Right hindlimb (tissue), 1 donor: ENCODE results near the gene STK36.
A peak's percentile ranks its signal among the peaks of the same experiment; 100 is the strongest.

ENCODE experiments used
- DNase-seq: peaks from one replicate; pipeline ENCODE4 v3.0.0-alpha.2; 2018

The STK36 gene, protein sequence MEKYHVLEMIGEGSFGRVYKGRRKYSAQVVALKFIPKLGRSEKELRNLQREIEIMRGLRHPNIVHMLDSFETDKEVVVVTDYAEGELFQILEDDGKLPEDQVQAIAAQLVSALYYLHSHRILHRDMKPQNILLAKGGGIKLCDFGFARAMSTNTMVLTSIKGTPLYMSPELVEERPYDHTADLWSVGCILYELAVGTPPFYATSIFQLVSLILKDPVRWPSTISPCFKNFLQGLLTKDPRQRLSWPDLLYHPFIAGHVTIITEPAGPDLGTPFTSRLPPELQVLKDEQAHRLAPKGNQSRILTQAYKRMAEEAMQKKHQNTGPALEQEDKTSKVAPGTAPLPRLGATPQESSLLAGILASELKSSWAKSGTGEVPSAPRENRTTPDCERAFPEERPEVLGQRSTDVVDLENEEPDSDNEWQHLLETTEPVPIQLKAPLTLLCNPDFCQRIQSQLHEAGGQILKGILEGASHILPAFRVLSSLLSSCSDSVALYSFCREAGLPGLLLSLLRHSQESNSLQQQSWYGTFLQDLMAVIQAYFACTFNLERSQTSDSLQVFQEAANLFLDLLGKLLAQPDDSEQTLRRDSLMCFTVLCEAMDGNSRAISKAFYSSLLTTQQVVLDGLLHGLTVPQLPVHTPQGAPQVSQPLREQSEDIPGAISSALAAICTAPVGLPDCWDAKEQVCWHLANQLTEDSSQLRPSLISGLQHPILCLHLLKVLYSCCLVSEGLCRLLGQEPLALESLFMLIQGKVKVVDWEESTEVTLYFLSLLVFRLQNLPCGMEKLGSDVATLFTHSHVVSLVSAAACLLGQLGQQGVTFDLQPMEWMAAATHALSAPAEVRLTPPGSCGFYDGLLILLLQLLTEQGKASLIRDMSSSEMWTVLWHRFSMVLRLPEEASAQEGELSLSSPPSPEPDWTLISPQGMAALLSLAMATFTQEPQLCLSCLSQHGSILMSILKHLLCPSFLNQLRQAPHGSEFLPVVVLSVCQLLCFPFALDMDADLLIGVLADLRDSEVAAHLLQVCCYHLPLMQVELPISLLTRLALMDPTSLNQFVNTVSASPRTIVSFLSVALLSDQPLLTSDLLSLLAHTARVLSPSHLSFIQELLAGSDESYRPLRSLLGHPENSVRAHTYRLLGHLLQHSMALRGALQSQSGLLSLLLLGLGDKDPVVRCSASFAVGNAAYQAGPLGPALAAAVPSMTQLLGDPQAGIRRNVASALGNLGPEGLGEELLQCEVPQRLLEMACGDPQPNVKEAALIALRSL (N-terminal part only)

DNA sequence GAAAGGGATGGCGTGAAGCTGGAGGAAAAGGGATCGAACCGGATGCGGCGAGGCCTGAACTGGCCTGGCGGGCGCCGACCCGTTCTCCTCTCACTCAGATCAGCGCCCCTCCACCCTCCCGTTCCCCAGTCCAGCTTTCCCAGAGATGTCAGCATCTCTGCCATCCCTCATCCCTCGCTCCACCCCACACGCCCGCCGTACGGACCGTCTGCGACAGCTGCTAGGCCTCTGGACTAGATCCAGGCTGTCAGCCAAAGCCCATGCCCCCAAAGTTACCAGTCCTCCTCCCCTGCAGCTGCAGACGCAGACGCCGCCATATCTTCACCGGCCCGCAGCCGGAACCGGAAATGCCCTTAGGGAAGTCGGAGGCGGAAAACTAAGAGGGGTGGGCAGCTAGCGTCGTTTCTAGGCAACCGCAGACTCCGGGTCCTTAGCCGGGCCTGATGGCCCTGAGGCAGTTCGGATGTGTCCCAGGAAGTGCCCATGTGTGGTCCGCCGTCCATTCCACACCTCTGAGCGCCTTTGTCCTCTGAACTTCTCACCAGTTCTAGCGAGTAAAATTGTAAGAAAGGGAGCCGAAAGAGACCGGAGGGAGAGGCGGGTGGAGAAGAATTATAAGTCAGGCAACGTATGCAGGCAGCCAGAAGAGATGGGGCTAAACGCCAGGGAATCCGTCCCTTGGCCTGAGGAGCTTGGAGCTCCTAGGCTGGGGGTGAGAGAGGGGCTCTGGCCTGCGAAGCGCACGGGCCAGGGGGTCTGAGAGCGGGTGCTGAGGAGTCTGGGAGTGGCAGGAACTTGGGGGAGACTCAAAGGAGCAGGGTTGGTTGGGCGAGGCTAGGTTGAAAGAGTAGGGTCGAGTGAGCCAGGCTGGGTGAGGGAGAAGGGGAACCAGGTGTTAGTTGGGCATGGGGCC, at the start of gene STK36, which contains the start of gene RNF25:
STK36 (plus strand) TSS at position 433 of the 913 bp plus-strand sequence. CDS start 744 bp downstream, outside the sequence.
RNF25 (minus strand) TSS at position 349 of the 913 bp plus-strand sequence; CDS start at position 317, 32 bp downstream.
- peak; percentile 94 for DNase-seq

- no peak for DNase-seq
Measured at GRCh38 chr2:218622606-218623365, 49.1 kb upstream of the STK36 start.

DNA sequence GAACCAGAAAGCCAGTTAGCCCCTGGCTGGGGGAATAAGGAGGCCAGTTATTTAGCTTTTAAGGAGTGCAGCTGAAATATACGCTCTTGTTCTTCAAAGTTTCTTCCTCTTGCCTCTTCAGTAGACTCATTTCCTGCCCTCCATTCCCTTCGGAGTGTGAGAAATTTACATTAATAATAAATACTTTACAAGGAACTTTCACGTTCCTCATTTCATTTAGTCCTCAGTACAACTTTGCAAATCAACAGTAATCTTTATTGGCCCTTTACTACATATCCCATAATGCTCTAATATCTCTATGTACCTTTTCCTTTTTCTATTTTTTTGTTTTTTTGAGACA, 48.5 kb upstream of the STK36 start:
- DNase-seq = no peak

GRCh38 chr2:218626369-218626768, 45.5 kb upstream of the STK36 start:
- no peak for DNase-seq

DNA sequence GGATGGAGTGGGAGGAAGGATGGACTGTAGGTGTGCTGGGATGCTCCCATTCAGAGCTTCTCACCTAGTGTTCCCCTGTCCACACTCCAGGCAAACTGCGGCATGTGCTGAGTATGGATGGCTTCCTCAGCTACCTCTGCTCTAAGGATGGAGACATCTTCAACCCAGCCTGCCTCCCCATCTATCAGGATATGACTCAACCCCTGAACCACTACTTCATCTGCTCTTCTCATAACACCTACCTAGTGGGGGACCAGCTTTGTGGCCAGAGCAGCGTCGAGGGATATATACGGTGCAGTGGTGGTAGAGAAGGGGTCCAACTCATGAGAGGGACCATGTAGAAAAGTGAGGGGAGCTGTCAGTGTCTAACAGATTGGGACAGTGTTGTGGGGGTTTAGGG, 43.9 kb upstream of the STK36 start:
- no peak for DNase-seq

DNA sequence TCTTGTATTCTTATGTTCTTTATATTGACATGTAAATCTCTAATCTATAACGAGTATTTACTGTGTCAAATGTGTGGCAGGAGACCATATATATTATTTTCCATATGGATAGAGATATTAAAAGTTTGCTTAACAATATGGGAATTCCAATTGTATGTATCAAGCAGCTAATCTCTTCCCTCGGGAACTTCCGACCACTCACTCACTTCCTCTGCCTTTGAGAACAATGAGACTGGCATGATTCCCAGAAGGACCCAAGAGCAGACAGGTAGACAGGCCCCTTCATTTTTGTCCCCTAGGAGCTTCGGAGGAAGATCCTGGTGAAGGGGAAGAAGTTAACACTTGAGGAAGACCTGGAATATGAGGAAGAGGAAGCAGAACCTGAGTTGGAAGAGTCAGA, 40.0 kb upstream of the STK36 start:
- no peak for DNase-seq

DNA sequence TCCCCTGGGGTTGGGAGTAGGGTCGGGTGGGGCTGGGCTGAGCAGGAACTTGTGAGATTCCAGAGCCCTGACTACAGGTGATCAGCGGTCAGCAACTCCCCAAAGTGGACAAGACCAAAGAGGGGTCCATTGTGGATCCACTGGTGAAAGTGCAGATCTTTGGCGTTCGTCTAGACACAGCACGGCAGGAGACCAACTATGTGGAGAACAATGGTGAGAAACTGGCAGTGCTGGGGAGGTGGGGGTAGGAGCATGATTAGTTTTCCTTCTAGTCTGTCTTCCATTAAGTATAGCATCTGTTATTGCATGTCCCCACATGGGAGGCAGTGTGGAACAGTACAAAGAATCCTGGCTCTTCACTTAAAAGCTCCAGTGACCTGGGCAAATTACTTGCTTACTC, 36.2 kb upstream of the STK36 start:
- DNase-seq = no peak

GRCh38 chr2:218638372-218638771, 33.5 kb upstream of the STK36 start:
- no peak for DNase-seq

- DNase-seq = no peak
Measured at GRCh38 chr2:218642121-218642656, 29.7 kb upstream of the STK36 start.

DNA sequence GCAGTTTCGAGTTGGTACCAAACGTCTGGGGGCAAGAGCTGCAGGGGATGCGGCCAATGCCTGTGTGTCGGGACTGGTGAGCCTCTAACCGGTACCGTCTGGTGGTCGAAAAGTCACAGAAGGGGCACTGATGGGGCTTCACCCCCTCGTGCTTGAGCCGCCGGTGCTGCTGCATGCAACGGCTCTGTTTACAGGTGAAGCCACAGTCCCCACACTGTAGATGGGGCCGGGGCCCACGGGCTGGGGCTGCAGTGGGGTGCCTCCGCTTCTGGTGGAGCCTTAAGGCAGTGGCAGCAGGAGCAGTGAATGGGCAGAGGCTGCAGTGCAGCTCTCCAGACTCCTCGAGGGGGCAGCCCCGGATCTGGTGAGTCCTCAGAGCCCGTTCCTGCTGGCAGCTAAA, 29.1 kb upstream of the STK36 start:
- no peak for DNase-seq

DNA sequence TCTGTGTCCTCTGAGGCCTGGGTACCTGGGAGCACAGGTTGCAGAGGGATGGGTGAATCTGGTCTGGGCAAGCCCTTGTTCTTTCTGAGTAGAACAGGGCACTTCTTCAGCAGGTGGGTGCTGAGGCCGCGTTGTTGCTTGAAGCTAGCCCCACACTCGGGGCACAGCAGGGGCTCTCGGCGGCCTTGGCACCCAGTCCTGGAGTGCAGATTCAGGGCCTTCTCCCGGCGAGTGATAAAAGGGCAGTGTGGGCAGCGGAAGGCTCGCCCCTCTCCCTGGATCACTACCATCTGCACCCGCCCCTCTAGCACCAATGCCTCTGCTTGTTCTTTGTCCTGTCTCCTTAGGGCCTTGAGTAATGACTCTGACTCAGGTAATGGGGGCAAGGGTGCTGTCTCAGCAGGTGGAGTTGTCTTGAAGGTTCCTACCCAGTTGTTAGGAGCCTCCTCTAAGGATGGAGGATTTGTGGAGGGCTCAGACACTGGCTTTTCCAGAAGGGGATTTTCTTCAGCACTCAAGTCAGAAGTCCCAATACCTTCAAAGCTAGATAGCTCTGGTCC, 28.1 kb upstream of the STK36 start:
- DNase-seq = no peak

GRCh38 chr2:218644721-218645120, 27.2 kb upstream of the STK36 start:
- DNase-seq = no peak

DNA sequence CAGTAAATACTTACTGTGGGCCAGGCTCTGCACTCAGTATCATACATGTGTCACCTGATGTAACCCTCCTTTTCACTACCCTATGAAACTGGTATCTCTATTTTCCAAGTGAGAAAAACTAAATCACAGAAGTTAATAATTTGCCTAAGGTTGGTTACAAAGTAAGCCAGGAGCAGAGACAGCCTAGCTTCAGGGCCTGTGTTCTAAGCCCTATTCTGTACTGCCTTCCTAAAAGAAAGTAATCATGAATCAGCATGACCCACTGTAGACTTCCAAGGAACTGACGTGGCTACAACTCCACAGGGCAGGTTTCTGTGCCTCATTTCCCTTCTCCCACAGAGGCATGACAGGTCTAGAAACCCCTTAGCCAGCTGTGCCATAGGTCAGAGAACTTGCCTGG, 26.8 kb upstream of the STK36 start:
- DNase-seq = no peak

DNA sequence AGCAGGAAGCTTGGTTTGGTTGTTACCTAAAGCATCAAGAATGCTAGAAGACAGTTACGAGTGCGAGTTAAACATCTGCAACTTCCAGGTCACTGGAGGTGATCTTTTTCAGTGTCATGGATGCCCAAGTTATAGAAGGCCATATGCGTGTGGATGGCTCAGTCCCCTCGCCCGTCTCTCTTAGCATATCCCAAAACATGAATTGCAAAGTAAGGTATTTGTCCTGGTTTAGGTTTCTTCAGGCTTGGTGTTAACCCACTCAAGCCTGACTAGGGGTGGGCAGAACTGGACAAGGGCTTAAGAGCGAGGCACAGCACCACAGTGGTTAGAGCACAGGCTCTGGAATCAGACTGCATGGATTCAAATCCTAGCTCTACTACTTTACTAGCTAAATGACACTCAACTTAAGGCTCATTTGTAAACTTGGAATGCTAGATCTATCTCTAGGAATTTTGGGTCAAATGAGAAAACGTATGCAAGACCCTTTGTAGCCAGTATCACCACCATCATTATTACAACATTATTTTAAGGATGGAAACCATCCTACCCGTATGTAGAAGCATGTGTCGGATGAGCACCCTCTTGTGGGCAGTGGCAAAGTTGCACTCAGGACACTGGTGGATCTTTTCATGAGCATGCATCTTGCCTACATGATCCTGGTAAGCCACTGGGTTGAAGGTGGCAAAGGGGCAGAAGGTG, 23.6 kb upstream of the STK36 start:
- peak; percentile 48 for DNase-seq

DNA sequence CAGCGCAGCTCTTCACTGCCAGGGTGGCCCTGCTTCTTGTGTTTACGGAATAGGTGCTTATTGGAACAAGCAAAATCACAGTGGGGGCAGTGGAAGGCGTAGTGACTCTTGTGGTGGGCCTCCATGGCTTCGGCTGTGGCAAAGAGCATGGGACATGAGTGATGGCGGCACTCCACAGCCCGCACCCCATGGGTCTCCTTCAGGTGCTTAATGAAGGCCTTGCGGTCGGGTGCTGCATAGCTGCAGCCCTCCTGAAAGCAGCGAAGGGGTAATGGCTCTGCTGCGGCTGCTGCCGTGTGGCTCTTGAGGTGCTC, 23.1 kb upstream of the STK36 start:
- no peak for DNase-seq

GRCh38 chr2:218655751-218656150, 16.1 kb upstream of the STK36 start:
- DNase-seq = no peak

DNA sequence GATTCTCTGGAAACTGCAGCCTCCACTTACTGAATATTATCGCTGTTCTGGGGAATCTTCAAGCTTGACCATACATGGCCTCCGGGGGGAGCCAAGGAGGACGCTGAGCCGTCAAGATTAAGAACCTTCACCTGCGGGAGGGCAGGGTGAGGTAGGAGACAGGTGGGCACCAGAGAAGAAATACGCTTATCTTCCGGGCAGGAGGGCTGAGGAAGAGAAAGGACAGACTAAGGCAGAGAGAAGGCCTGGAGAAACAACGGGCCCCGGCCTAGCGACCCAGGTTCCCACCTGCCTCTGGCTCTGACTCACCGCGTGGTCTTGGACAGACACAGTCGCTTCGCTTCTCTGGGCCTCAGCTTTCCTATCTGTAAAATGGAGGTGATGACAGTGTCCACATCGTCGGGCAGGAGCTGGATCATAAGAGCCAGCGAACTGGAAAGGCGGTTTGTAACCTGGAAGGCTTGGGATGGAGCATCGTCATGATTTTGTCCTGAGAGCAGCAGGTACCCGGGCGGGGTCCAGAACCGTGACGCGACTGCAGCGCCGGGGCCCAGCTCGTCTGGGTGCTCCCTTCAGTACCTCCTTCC, 13.1 kb upstream of the STK36 start:
- DNase-seq = peak; percentile 30

GRCh38 chr2:218659258-218659987, 12.5 kb upstream of the STK36 start, which contains the start of the genes BCS1L and ZNF142:
Gene BCS1L (plus strand): TSS chr2:218659683. CDS start chr2:218660988, 1,305 bp downstream.
Gene ZNF142 (minus strand): TSS chr2:218659623. CDS start chr2:218656429, 3,194 bp downstream.
- DNase-seq = peak; percentile 94

DNA sequence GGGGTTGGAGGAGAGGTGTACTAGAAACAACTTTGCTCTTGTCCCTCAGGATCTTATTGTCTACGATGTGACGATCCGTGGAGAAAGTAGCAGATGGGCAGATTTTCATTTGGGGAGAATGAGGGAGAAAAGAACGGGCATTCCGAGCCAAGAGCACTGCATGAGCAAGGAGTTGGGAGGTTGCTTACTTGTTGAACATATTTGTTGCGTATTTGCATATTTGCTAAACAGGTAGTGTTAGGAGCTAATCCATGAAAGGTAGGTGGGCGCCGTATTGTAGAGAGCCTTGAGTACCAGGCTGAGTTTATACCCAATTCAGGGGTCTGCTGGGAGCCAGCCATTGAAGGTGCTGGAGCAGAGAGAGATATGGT, 11.9 kb upstream of the STK36 start:
- DNase-seq = no peak
